SK-N-SH treated with all-trans-retinoic acid at 6 μM for 48 hours (cell line): ENCODE results near the gene FAM135A.
"Not testable (repeated sequence)": the region's sequence is repeated elsewhere in the genome, so short reads cannot be mapped to it uniquely, and the experiment has no call there.

ENCODE experiments used
- ARNTL ChIP-seq: fragments of 450-650 bp; formaldehyde crosslinking; IDR thresholded peaks from 2 replicates; pipeline ENCODE4 v1.5.0; 2020; ENCODE audit warnings: low read depth, mild to moderate bottlenecking, moderate library complexity, borderline replicate concordance
- OSR1 ChIP-seq: fragments of 250-450 bp; sonication (Bioruptor Pico); IDR thresholded peaks from 2 replicates; pipeline ENCODE4 v1.8.0; 2022; ENCODE audit warnings: moderate library complexity, mild to moderate bottlenecking, inconsistent platforms
- PATZ1 ChIP-seq: fragments of 250-450 bp; sonication (Bioruptor Pico); IDR thresholded peaks from 2 replicates; pipeline ENCODE4 v1.8.0; 2020; ENCODE audit warnings: mild to moderate bottlenecking, moderate library complexity, borderline replicate concordance
- RARB ChIP-seq: fragments of 250-450 bp; sonication (Bioruptor Pico); IDR thresholded peaks from 2 replicates; pipeline ENCODE4 v1.8.0; 2021; ENCODE audit warnings: mild to moderate bottlenecking, moderate library complexity
- SNAI2 ChIP-seq: fragments of 250-450 bp; sonication (Bioruptor Pico); IDR thresholded peaks from 2 replicates; pipeline ENCODE4 v1.5.0; 2020; ENCODE audit warnings: mild to moderate bottlenecking, moderate library complexity
- TSHZ2 ChIP-seq: fragments of 250-450 bp; sonication (Bioruptor Pico); IDR thresholded peaks from 2 replicates; pipeline ENCODE4 v1.5.0; 2020; ENCODE audit warnings: mild to moderate bottlenecking, moderate library complexity
- ZC3H10 ChIP-seq: fragments of 250-450 bp; sonication (Bioruptor Pico); IDR thresholded peaks from 2 replicates; pipeline ENCODE4 v1.5.1; 2021; ENCODE audit warnings: mild to moderate bottlenecking, moderate library complexity
- ZFP3 ChIP-seq: fragments of 250-450 bp; sonication (Bioruptor Pico); IDR thresholded peaks from 2 replicates; pipeline ENCODE4 v1.5.0; 2020; ENCODE audit warnings: mild to moderate bottlenecking, moderate library complexity
- ZNF70 ChIP-seq: fragments of 450-650 bp; formaldehyde crosslinking; IDR thresholded peaks from 2 replicates; pipeline ENCODE4 v1.5.0; 2020; ENCODE audit warnings: mild to moderate bottlenecking, moderate library complexity
- ZNF8 ChIP-seq: fragments of 450-650 bp; formaldehyde crosslinking; IDR thresholded peaks from 2 replicates; pipeline ENCODE4 v1.5.0; 2020; ENCODE audit warnings: mild to moderate bottlenecking, moderate library complexity

- not testable (repeated sequence) for TF ChIP-seq PATZ1 (CRISPR knock-in tag); OSR1 (CRISPR knock-in tag); ZNF70 (CRISPR knock-in tag); SNAI2 (CRISPR knock-in tag); RARB (CRISPR knock-in tag); TSHZ2; ZFP3 (CRISPR knock-in tag); ZNF8 (CRISPR knock-in tag); ARNTL (CRISPR knock-in tag); ZC3H10 (CRISPR knock-in tag)
Observed at GRCh38 chr6:70607371-70607770, 194.1 kb downstream of the FAM135A start.
